ENCODE data around the gene NOP14. TPM values are rescaled to one million over a fixed set of nuclear protein-coding genes. Genes with fewer than 3 reads are reported as not detected.

The NOP14 gene
- total RNA-seq, 1 donor from 2014 or later: 31.5 TPM

GRCh38 chr4:2907706-2908293 is 55.4 kb downstream of the NOP14 start:
- H3K4me1 Mint-ChIP-seq (ENCODE audit: low read depth): peaks cover 46% of the 10 kb centered on the region
- no peaks in the 10 kb centered on the region for H3K9me3 Mint-ChIP-seq (ENCODE audit: low read depth)
- H3K27me3 Mint-ChIP-seq: no peaks in the 10 kb centered on the region
- H3K27ac Mint-ChIP-seq: peak overlapping the region; percentile 96
- H3K4me3 Mint-ChIP-seq (ENCODE audit: low read depth): peak overlapping the region; percentile 55
- DNase-seq (ENCODE audit: low spot score, unreplicated experiment): peak; percentile 50
- TF ChIP-seq CTCF (IDR thresholded peaks at IDR 0.05; ENCODE audit: unreplicated experiment): no peak
- H3K36me3 Mint-ChIP-seq (ENCODE audit: insufficient read depth): peaks cover 30% of the 10 kb centered on the region

- H3K36me3 Mint-ChIP-seq (ENCODE audit: insufficient read depth): peaks cover 30% of the 10 kb centered on the region
Observed at GRCh38 chr4:2907226-2907625, 56.0 kb downstream of the NOP14 start.

GRCh38 chr4:2906218-2906617 is 57.0 kb downstream of the NOP14 start:
- H3K36me3 Mint-ChIP-seq (ENCODE audit: insufficient read depth): peaks cover 30% of the 10 kb centered on the region
- H3K4me3 Mint-ChIP-seq (ENCODE audit: low read depth): no peak overlapping the region
- H3K4me1 Mint-ChIP-seq (ENCODE audit: low read depth): peaks cover 46% of the 10 kb centered on the region
- H3K27me3 Mint-ChIP-seq: no peaks in the 10 kb centered on the region
- no peak for DNase-seq (ENCODE audit: low spot score, unreplicated experiment)
- H3K9me3 Mint-ChIP-seq (ENCODE audit: low read depth): no peaks in the 10 kb centered on the region
- no peak for TF ChIP-seq CTCF (IDR thresholded peaks at IDR 0.05; ENCODE audit: unreplicated experiment)
- H3K27ac Mint-ChIP-seq: peak overlapping the region; percentile 93

More at GRCh38 chr4:2907226-2907625, 56.0 kb downstream of the NOP14 start:
- peaks cover 46% of the 10 kb centered on the region for H3K4me1 Mint-ChIP-seq (ENCODE audit: low read depth)
- H3K9me3 Mint-ChIP-seq (ENCODE audit: low read depth): no peaks in the 10 kb centered on the region
- no peaks in the 10 kb centered on the region for H3K27me3 Mint-ChIP-seq
- DNase-seq (ENCODE audit: low spot score, unreplicated experiment): no peak
- no peak for TF ChIP-seq CTCF (IDR thresholded peaks at IDR 0.05; ENCODE audit: unreplicated experiment)
- H3K4me3 Mint-ChIP-seq (ENCODE audit: low read depth): peak overlapping the region; percentile 55
- peak overlapping the region; percentile 96 for H3K27ac Mint-ChIP-seq

- H3K27ac Mint-ChIP-seq: peak overlapping the region; percentile 52
- H3K4me3 Mint-ChIP-seq (ENCODE audit: low read depth): no peak overlapping the region
- H3K4me1 Mint-ChIP-seq (ENCODE audit: low read depth): peaks cover 50% of the 10 kb centered on the region
- H3K27me3 Mint-ChIP-seq: no peaks in the 10 kb centered on the region
- no peaks in the 10 kb centered on the region for H3K9me3 Mint-ChIP-seq (ENCODE audit: low read depth)
- no peak for DNase-seq (ENCODE audit: low spot score, unreplicated experiment)
- H3K36me3 Mint-ChIP-seq (ENCODE audit: insufficient read depth): peaks cover 33% of the 10 kb centered on the region
- no peak for TF ChIP-seq CTCF (IDR thresholded peaks at IDR 0.05; ENCODE audit: unreplicated experiment)
Observed at GRCh38 chr4:2905544-2905943, 57.7 kb downstream of the NOP14 start.

GRCh38 chr4:2902126-2902525 is 61.1 kb downstream of the NOP14 start:
- Mint-ChIP-seq H3K4me3 (ENCODE audit: low read depth) (no peak overlapping the region), H3K4me1 (ENCODE audit: low read depth) (peaks cover 20% of the 10 kb centered on the region), H3K27ac (no peak overlapping the region), H3K9me3 (ENCODE audit: low read depth) (no peaks in the 10 kb centered on the region), H3K36me3 (ENCODE audit: insufficient read depth) (peaks cover 38% of the 10 kb centered on the region), H3K27me3 (no peaks in the 10 kb centered on the region)
- DNase-seq (ENCODE audit: low spot score, unreplicated experiment): no peak
- no peak for TF ChIP-seq CTCF (IDR thresholded peaks at IDR 0.05; ENCODE audit: unreplicated experiment)
